HCT116 (cell line): ENCODE data around the gene CHRNG. TPM values are rescaled to one million over a fixed set of nuclear protein-coding genes. Genes with fewer than 3 reads are reported as not detected.

Experiments used
- ATAC-seq: fragments of 200-7000 bp; cut with Tn5 transposase; 2 replicates; pipeline ENCODE4 v1.9.1; 2020; ENCODE audit warnings: mild to moderate bottlenecking, moderate library complexity
- BruUV-seq: library from RNA; stranded (reverse); fragments of 400-500 nt; replicated peaks from 2 replicates; lab custom pipeline; 2021; lab: Mats Ljungman, UMichigan
- CTCF ChIA-PET: fragments of 300-600 bp; sonication (Branson Sonifier 250); formaldehyde crosslinking; loops from one replicate; lab custom pipeline; 2021; ENCODE audit warnings: antibody characterized with exemption; lab: Charles Lee
- POLR2A ChIA-PET: fragments of 300-600, 350-600 bp; sonication (Branson Sonifier 250); formaldehyde crosslinking; loops from one replicate; lab custom pipeline; 2021; ENCODE audit warnings: antibody characterized with exemption; lab: Charles Lee
- RAD21 ChIA-PET, 2 experiments: fragments of 300-600 bp; sonication (Branson Sonifier 250); formaldehyde crosslinking; loops; one replicate each; lab custom pipeline; 2023; ENCODE audit warnings: low total read pairs in 2 of 2; ENCODE audit not compliant: uncharacterized antibody in 2 of 2, unreplicated experiment in 2 of 2, low non-redundant PET in 1 of 2; lab: Charles Lee
- DNase-seq: peaks from one replicate; pipeline ENCODE4 v3.0.0-alpha.2; 2010; ENCODE audit warnings: low read depth, low spot score
- H2AFZ ChIP-seq: fragments of 200-600 bp; shearing (Covaris generic), sonication (generic); 2 replicates; pipeline ENCODE4 v1.6.1; 2017; ENCODE audit warnings: low read depth, mixed run types, mixed read lengths, antibody characterized with exemption, low read length; ENCODE audit not compliant: poor library complexity, severe bottlenecking
- H3K27ac ChIP-seq: 2 replicates; pipeline ENCODE4 v1.5.1; 2012; ENCODE audit warnings: low read depth, low read length
- H3K27me3 ChIP-seq: fragments of 200-600 bp; sonication (generic); 2 replicates; pipeline ENCODE4 v1.6.1; 2016; ENCODE audit warnings: mixed run types, low read length, mixed read lengths; ENCODE audit not compliant: insufficient read depth
- H3K36me3 ChIP-seq, 2 experiments: fragments of 200-500 bp in 1 of 2; fragments of 200-600 bp in 1 of 2; sonication (Bioruptor generic) in 1 of 2; sonication (generic) in 1 of 2; 2 replicates each; pipeline versions ENCODE4 v1.5.1 to v1.6.1; 2014 to 2016; ENCODE audit warnings: low read length in 2 of 2, inconsistent platforms in 1 of 2, mixed read lengths in 1 of 2, mixed run types in 1 of 2; ENCODE audit not compliant: insufficient read depth in 2 of 2, control insufficient read depth in 1 of 2
- H3K4me1 ChIP-seq, 2 experiments: fragments of 200-600 bp in 1 of 2; sonication (generic) in 1 of 2; 2 replicates each; pipeline versions ENCODE4 v1.5.1 to v1.6.1; 2012 to 2017; ENCODE audit warnings: low read length in 2 of 2, inconsistent platforms in 1 of 2, mild to moderate bottlenecking in 1 of 2, mixed read lengths in 1 of 2, mixed run types in 1 of 2, moderate library complexity in 1 of 2; ENCODE audit not compliant: insufficient read depth in 2 of 2, control insufficient read depth in 1 of 2
- H3K4me2 ChIP-seq: fragments of 200-600 bp; sonication (generic); 2 replicates; pipeline ENCODE4 v1.6.1; 2017; ENCODE audit warnings: mixed run types, low read length, mixed read lengths
- H3K4me3 ChIP-seq, 2 experiments: fragments of 200-600 bp in 1 of 2; sonication (generic) in 1 of 2; replicated peaks in 1 of 2; 2 replicates each; pipeline ENCODE4 v1.5.1; 2011 to 2016; ENCODE audit warnings: low read length in 2 of 2, control low read depth in 1 of 2, low read depth in 1 of 2, mild to moderate bottlenecking in 1 of 2, mixed read lengths in 1 of 2, mixed run types in 1 of 2
- H3K79me2 ChIP-seq: fragments of 200-600 bp; sonication (generic); 2 replicates; pipeline ENCODE4 v1.6.1; 2017; ENCODE audit warnings: mild to moderate bottlenecking, mixed run types, low read length, moderate library complexity, mixed read lengths; ENCODE audit not compliant: insufficient read depth
- H3K9ac ChIP-seq: fragments of 200-600 bp; sonication (generic); 2 replicates; pipeline ENCODE4 v1.6.1; 2016; ENCODE audit warnings: low read length, mixed read lengths
- H3K9me2 ChIP-seq: fragments of 200-600 bp; sonication (generic), shearing (Covaris generic); 2 replicates; pipeline ENCODE4 v1.6.1; 2017; ENCODE audit warnings: mixed run types, mild to moderate bottlenecking, moderate library complexity; ENCODE audit not compliant: insufficient read depth
- H3K9me3 ChIP-seq, 2 experiments: fragments of 200-500 bp in 1 of 2; fragments of 200-600 bp in 1 of 2; sonication (Bioruptor generic) in 1 of 2; sonication (generic) in 1 of 2; 2 replicates each; pipeline ENCODE4 v1.6.1; 2014 to 2017; ENCODE audit warnings: low read length in 2 of 2, mixed read lengths in 2 of 2, inconsistent platforms in 1 of 2, low read depth in 1 of 2, mild to moderate bottlenecking in 1 of 2, mixed run types in 1 of 2, moderate library complexity in 1 of 2; ENCODE audit not compliant: control insufficient read depth in 1 of 2, insufficient read depth in 1 of 2
- H4K20me1 ChIP-seq: fragments of 200-600 bp; sonication (generic), shearing (Covaris generic); 2 replicates; pipeline ENCODE4 v1.6.1; 2017; ENCODE audit warnings: mixed run types, mild to moderate bottlenecking, moderate library complexity; ENCODE audit not compliant: insufficient read depth
- CEBPB ChIP-seq: IDR thresholded peaks from 2 replicates; pipeline ENCODE4 v1.6.1; 2012; ENCODE audit warnings: low read depth
- EGR1 ChIP-seq: IDR thresholded peaks from 2 replicates; pipeline ENCODE4 v1.6.1; 2012; ENCODE audit warnings: low read depth
- ELF1 ChIP-seq: IDR thresholded peaks from 2 replicates; pipeline ENCODE4 v1.6.1; 2012; ENCODE audit warnings: low read depth, borderline replicate concordance
- FOSL1 ChIP-seq: IDR thresholded peaks from 2 replicates; pipeline ENCODE4 v1.6.1; 2012; ENCODE audit warnings: low read depth
- POLR2A ChIP-seq: IDR thresholded peaks from 2 replicates; pipeline ENCODE4 v1.7.0; 2011; ENCODE audit warnings: borderline replicate concordance; ENCODE audit not compliant: insufficient read depth, insufficient read length; ENCODE audit errors: extremely low read depth
- RAD21 ChIP-seq: IDR thresholded peaks from 2 replicates; pipeline ENCODE4 v1.6.1; 2012; ENCODE audit warnings: low read depth, mild to moderate bottlenecking
- SIN3A ChIP-seq: IDR thresholded peaks from 2 replicates; pipeline ENCODE4 v1.6.1; 2012; ENCODE audit warnings: low read depth
- SP1 ChIP-seq: IDR thresholded peaks from 2 replicates; pipeline ENCODE4 v1.6.1; 2012; ENCODE audit warnings: low read depth
- SRF ChIP-seq: IDR thresholded peaks from 2 replicates; pipeline ENCODE4 v1.6.1; 2012; ENCODE audit warnings: low read depth
- TCF7L2 ChIP-seq: IDR thresholded peaks from 2 replicates; pipeline ENCODE4 v1.7.0; 2011; ENCODE audit warnings: borderline replicate concordance, inconsistent platforms; ENCODE audit not compliant: insufficient read depth, insufficient read length; ENCODE audit errors: extremely low read depth
- ZFX ChIP-seq: fragments of 450-650 bp; IDR thresholded peaks from 2 replicates; pipeline ENCODE4 v1.6.1; 2017
- intact Hi-C: fragments of 100-400 bp; cut with micrococcal nuclease; formaldehyde crosslinking; loops from 2 replicates; pipeline ENCODE4 v1.10.0; 2022
- total RNA-seq: library from RNA; stranded (reverse); gene quantifications from one replicate; pipeline ENCODE4 v1.2.1, GENCODE V29; 2021; ENCODE audit not compliant: unreplicated experiment
- TF ChIP-seq, protein P1 (sequence below): IDR thresholded peaks from 2 replicates; pipeline ENCODE4 v1.6.1; 2011; ENCODE audit warnings: mild to moderate bottlenecking, low read length, moderate library complexity; ENCODE audit not compliant: insufficient replicate concordance; ENCODE audit errors: extremely low read depth
- TF ChIP-seq, protein P2 (sequence below), 3 experiments: fragments of 200-600 bp in 1 of 3; sonication (generic) in 1 of 3; IDR thresholded peaks in 2 of 3; conservative IDR thresholded peaks in 1 of 3; 2 replicates each; pipeline ENCODE4 v1.5.1; 2012 to 2017; ENCODE audit warnings: low read depth in 2 of 3, low read length in 2 of 3, antibody characterized with exemption in 1 of 3, borderline replicate concordance in 1 of 3, control low read depth in 1 of 3, mild to moderate bottlenecking in 1 of 3, mixed read lengths in 1 of 3, mixed run types in 1 of 3, moderate library complexity in 1 of 3; ENCODE audit not compliant: insufficient read depth in 1 of 3
- TF ChIP-seq, protein P3 (sequence below): IDR thresholded peaks from 2 replicates; pipeline ENCODE4 v1.6.1; 2012; ENCODE audit warnings: low read depth

Gene CHRNG
- total RNA-seq, 1 experiment from 2014 or later: not detected

DNA sequence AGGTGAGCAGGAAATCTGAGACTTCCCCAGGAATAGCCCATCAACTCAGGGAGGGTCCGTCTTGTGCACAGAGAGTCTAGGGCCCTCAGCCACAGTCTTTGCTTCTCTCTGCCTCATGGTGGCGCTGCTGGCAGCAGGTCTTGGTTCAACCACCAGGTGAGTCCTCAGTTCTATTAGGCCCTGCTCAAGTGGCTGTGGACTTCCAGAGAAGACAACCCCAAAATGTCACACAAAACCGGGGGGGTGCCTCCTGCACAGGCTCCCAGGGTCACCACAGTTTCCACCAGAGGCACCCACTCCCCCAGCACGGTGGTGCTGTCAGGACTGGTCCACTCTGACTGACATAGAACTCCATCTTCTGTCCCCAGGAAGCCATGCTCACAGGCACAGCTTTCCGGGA is 2.4 kb upstream of the CHRNG start:
- ChIA-PET CTCF (no interaction called here), RAD21 (no interaction called here), POLR2A (no interaction called here)
- intact Hi-C loops: no loop called here
- H3K27ac ChIP-seq: no peak overlapping the region
- H3K79me2 ChIP-seq: no peaks in the 10 kb centered on the region
- H3K36me3 ChIP-seq: no peaks in the 10 kb centered on the region
- H2AFZ ChIP-seq: no peak overlapping the region
- H3K27me3 ChIP-seq: no peaks in the 10 kb centered on the region
- ATAC-seq (peak; percentile 63), DNase-seq (no peak)
- H3K4me1 ChIP-seq: 0 out of 4 replicates have a peak, but pooled peaks cover 0 to 3% of the 10 kb centered on the region in 2 experiments
- H3K9me3 ChIP-seq: peaks cover 0 to 8% of the 10 kb centered on the region in 2 experiments; a peak in 3 of 4 replicates
- H3K4me3 ChIP-seq: no peak overlapping the region
- H3K4me2 ChIP-seq: no peak overlapping the region
- H3K9me2 ChIP-seq: no peaks in the 10 kb centered on the region
- no TSS peak for BruUV-seq
- H4K20me1 ChIP-seq: no peaks in the 10 kb centered on the region
- no peak for TF ChIP-seq ELF1
- TF ChIP-seq, protein P1, sequence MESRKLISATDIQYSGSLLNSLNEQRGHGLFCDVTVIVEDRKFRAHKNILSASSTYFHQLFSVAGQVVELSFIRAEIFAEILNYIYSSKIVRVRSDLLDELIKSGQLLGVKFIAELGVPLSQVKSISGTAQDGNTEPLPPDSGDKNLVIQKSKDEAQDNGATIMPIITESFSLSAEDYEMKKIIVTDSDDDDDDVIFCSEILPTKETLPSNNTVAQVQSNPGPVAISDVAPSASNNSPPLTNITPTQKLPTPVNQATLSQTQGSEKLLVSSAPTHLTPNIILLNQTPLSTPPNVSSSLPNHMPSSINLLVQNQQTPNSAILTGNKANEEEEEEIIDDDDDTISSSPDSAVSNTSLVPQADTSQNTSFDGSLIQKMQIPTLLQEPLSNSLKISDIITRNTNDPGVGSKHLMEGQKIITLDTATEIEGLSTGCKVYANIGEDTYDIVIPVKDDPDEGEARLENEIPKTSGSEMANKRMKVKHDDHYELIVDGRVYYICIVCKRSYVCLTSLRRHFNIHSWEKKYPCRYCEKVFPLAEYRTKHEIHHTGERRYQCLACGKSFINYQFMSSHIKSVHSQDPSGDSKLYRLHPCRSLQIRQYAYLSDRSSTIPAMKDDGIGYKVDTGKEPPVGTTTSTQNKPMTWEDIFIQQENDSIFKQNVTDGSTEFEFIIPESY: no peak
- no peak for TF ChIP-seq ZFX
- TF ChIP-seq SIN3A: no peak
- TF ChIP-seq FOSL1: no peak
- TF ChIP-seq, protein P2, sequence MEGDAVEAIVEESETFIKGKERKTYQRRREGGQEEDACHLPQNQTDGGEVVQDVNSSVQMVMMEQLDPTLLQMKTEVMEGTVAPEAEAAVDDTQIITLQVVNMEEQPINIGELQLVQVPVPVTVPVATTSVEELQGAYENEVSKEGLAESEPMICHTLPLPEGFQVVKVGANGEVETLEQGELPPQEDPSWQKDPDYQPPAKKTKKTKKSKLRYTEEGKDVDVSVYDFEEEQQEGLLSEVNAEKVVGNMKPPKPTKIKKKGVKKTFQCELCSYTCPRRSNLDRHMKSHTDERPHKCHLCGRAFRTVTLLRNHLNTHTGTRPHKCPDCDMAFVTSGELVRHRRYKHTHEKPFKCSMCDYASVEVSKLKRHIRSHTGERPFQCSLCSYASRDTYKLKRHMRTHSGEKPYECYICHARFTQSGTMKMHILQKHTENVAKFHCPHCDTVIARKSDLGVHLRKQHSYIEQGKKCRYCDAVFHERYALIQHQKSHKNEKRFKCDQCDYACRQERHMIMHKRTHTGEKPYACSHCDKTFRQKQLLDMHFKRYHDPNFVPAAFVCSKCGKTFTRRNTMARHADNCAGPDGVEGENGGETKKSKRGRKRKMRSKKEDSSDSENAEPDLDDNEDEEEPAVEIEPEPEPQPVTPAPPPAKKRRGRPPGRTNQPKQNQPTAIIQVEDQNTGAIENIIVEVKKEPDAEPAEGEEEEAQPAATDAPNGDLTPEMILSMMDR (IDR thresholded peaks at IDR 0.05 in 2 of 3, conservative IDR thresholded peaks at IDR 0.05 in 1 of 3; ENCODE audit: borderline replicate concordance in 1 of 3, insufficient read depth in 1 of 3, low read depth in 2 of 3, low read length in 2 of 3): peak; percentile 57 to 67 (median 64); a peak in 5 of 6 replicates
- no peak for TF ChIP-seq SP1
- peak; percentile 48 for TF ChIP-seq RAD21
- no peak for TF ChIP-seq EGR1
- TF ChIP-seq TCF7L2: no peak
- TF ChIP-seq SRF: no peak
- TF ChIP-seq CEBPB: no peak
- TF ChIP-seq, protein P3, sequence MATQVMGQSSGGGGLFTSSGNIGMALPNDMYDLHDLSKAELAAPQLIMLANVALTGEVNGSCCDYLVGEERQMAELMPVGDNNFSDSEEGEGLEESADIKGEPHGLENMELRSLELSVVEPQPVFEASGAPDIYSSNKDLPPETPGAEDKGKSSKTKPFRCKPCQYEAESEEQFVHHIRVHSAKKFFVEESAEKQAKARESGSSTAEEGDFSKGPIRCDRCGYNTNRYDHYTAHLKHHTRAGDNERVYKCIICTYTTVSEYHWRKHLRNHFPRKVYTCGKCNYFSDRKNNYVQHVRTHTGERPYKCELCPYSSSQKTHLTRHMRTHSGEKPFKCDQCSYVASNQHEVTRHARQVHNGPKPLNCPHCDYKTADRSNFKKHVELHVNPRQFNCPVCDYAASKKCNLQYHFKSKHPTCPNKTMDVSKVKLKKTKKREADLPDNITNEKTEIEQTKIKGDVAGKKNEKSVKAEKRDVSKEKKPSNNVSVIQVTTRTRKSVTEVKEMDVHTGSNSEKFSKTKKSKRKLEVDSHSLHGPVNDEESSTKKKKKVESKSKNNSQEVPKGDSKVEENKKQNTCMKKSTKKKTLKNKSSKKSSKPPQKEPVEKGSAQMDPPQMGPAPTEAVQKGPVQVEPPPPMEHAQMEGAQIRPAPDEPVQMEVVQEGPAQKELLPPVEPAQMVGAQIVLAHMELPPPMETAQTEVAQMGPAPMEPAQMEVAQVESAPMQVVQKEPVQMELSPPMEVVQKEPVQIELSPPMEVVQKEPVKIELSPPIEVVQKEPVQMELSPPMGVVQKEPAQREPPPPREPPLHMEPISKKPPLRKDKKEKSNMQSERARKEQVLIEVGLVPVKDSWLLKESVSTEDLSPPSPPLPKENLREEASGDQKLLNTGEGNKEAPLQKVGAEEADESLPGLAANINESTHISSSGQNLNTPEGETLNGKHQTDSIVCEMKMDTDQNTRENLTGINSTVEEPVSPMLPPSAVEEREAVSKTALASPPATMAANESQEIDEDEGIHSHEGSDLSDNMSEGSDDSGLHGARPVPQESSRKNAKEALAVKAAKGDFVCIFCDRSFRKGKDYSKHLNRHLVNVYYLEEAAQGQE: no peak
- TF ChIP-seq POLR2A: no peak
- no peak overlapping the region for H3K9ac ChIP-seq
